NCI-H774 (cell line): ENCODE measurements around the gene HIPK2.

Source experiments
- DNase-seq: peaks from one replicate; lab custom pipeline; 2025; lab: John Stamatoyannopoulos, UW

The HIPK2 gene

DNA sequence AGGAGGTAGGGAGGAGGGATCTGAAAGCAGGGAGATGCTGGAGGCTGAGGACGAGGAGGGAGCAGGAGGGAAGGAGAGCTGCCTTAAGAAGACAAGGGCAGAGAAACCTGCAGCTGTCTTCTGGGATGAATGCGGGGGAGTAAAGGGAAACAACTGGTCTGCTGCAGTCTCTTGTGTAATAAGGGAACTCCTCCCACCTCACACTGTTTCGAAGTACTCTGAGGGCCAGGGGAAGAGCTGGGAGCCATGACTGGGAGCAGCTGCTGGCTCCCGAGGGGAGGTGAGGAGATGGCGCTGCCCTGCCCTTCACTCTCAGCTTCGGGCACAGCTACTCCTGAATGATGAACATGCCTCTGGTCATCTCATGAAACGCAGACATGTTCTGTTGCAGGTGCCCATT, 189.2 kb downstream of the HIPK2 start:
- DNase-seq, result no peak

DNA sequence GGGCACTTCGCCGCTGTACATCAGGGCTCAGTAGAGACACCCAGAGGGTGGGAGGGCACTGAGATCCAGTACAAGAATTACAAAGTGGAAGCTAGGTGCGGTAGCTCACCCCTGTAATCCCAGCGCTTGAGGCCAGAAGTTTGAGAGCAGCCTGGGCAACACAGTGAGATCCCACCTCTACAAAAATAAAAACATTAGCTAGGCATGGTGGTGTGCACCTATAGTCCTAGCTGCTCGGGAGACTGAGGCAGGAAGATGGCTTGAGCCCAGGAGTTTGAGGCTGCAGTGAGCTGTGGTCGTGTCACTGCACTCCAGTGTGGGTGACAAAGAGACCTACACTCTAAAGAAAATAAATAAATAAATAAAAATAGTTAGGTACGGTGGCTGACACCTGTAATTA, 190.3 kb downstream of the HIPK2 start:
- no peak for DNase-seq

DNA sequence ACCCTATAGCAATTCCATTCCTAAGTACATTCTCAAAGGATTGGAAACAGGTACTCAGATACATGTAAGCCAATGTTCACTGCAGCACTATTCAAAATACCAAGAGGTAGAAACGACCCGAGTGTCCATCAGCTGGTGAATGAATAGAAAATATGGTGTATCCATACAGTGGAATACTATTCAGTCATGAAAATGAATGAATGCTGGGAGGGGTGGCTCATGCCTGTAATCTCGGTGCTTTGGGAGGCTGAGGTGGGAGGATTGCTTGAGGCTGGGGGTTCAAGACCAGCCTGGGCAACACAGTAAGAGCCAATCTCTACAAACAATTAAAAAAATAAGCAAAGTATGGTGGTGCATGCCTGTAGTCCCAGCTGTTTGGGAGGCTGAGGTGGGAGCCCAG, 191.5 kb downstream of the HIPK2 start:
- DNase-seq, result no peak

DNA sequence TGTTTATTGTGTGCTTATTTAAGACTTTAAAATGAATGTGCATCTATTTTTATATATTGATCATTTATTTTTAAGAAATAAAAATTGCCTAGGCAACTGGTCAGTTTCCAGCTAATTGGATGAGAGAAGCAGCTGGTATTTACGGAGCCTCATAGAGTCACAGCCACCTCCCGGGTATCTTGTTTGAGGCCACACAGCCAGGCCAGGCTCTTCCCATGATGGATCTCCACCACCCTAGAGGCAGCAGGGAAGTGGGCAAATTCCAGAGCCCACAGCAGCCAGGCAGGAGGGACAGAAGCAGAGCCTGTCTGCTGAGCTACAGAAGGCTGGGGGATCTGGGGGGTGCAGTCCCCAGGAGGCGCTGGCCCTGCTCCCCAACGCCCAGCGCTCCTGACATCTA, 192.8 kb downstream of the HIPK2 start:
- no peak for DNase-seq

DNA sequence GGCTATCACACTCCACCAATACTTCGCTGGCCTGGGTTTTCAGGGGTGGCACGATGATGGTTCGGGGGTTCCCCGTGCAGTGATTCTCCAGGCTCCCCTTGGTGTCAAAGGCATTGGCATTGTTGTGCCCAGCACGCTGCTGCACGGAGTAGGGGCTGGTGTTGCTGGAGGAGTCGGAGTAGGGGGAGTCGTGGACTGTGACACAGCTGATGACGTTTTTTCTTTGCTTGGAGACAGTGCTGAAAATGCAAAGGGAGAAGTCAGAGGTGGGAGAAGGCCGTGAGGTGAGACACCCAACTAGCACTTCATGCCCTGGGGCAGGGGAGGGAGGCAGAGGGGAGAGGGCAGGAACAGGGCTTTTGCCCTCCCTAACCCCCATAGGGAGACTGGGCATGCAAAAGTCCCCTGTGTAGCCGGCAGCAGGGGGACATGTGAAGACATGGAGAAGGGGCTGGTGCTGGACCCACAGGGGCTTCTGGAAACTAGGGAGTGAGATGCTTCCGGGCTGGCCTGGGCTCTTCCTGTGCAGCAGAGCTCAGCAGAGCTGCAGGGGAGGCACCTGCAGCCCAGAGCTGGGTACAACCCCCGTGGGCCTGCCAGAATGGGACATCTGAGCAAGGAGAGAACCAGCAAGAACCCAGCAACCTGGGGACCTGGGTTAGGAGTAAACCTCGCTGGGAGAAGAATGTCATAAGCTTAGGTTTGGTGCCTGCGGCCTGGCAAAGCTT, 193.8 kb downstream of the HIPK2 start:
- DNase-seq, result no peak

DNA sequence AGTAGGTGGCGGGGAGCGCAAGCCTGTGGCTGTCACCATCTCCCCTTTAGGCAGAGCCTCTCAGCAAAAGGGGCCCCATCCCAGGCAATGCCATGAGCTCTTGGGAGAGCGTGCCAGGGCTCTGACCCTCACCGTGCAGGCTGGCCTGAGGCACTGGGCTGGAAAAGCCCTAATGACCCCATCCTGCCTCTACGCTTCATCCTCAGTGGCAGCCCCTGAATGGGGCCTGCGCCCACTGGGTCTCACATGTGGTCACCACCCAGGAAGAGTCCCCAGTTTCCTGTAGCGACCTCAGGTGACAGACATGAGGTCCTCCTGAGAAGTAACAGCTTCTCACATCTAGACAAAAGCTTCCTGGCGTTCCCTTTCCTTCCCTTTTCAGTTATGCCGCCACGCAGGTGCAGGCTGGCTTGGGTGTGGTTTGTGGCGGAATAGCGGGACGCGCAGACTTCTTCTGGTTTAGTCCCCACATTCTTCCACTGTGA, 195.1 kb downstream of the HIPK2 start:
- no peak for DNase-seq

DNA sequence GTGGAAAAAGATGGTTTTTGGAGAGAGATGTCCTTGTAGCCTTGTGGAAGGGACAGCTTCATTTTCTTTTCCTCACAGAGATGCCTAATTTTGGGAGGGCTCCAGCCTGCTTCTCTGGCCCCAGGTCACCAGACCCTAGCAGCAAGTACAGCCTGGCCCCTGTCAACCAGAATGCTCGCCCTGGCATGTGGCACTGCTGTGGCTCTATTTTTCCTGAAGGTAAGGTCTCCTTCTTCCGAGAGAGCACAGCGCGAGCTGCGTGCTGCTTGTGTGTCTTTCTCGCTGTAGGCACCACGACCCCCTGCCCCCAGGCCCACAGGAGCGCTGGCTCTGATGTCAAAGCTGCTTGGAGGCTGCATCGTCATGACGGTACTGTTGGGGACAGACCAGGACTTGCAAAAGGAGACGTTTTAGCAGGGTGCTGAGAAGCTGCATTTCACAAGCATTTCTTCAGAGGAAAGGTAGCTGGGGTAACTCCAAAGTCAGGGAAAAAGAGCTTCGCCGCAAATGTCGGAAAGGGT, 195.6 kb downstream of the HIPK2 start:
- DNase-seq, result no peak

DNA sequence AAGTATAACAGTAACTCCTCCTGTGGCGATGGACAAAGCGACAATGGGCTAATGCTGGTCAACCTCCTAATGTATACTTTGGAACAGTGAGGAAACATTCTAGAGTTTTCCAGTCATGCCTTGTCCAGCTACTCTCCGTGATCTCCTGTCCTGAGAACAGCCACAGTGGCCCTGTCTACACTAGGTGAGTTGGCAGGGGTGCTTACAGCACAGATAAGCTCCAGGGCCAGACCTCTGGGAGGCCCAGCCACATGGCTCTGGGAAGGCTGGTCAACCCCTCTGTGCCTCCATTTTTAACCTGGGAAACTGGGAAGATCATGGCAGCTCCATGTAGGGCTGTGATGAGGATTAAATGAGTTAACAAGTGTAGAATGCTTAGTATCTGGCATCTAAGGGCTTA, 197.4 kb downstream of the HIPK2 start:
- no peak for DNase-seq

DNA sequence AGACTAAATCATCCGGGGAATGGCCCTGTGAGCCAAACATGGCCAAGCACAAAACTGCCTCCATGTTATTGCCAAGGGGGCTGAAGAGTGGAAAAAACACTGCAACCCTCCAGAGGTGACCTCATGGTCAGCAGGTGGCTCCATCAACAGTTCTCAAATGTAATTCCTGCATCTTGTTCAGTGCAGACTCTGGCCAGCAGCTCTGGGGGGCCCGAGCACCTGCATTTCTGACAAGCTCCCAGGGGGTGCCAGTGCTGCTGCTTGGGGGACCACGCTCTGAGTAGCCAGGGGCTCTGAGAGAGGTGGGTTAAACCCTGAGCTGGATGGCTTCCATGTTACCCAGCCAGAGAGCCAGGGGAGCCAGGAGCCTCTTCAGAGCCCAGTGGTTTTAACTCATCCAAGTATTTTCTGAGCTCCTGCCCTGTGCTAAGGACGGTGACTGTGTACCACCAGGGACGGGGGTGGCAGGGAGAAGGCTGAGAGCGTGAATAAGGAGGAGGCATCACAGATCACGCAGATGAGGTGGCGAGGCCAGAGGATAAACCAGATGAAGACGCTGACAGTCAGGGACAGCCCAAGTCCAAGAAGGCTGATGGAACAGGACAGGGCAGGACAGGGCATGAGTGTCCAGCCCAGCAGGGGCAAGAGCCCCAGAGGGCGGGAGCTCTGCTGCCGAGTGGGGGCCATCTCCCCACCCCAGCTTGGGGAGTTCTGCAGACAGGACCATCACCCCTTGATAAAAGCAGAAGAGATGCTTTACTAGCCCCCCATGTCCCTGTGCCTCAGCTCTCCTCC, 201.4 kb downstream of the HIPK2 start:
- no peak for DNase-seq

DNA sequence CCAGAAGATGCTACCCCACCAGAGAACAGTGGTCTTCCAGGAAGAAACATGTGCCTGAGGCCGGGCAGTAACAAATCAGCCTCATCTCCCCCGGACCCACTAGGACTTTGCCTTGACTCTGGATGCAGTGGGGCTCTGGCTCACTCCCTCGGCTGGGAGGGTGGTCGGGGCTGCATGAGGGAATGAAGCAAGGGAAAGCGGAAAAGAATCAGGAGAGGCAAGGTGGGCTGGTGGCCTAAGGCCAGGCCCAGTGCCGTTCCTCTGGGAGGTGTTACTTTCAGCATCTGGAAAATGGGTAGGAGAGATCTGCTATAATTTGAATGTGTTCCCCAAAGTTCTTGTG, 202.5 kb downstream of the HIPK2 start:
- no peak for DNase-seq

DNA sequence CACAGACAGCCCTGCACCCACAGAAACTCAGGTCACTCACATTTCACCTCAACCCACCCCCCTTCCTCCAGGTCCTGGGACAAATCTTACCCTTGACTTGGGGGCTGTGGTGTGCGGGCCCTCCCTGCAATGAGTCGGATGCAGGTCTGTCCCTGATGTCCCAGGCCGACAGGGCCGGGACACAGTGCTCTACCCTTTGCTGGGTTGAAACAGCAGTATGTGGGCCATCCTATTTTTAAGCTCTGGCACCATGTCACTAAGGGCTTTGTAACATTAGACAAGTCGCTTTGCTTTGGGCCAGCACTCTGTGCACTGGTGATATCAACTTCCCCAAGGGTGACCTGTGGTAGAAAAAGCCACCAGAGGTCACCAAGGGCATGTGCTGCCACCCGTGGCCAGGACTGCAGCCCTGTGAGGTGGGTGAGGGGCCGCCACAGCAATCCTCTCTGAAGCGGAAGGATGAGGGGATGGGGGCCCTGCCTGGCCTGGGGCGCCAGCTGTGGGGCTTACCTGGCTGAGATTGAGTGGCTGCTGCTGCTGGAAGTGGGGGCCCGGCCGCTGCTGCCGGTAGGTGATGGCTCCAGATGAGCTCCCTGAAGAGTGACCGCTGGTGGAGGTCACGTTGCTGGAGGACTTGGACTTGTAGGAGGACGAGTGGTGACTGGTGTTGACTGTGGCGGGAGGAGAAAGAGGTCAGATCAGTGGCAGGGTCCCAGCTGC, 203.0 kb downstream of the HIPK2 start:
- DNase-seq, result no peak

DNA sequence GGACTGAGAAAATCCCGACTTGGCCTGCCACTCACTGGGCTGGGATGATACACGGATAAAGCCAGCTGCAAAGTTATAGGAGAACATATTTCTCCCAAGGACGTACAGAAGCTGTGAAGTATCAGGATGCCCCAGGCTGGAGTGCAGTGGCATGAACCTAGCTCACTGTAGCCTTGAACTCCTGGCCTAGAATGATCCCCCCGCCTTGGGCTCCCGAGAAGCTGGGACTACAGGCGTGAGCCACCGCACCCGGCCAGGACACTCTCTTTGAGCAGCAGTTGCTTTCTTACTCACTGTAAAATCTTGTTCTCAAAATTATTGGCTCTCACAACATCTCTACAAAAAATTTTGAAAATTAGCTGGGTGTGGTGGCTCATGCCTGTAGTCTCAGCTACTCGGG, 203.9 kb downstream of the HIPK2 start:
- no peak for DNase-seq

DNA sequence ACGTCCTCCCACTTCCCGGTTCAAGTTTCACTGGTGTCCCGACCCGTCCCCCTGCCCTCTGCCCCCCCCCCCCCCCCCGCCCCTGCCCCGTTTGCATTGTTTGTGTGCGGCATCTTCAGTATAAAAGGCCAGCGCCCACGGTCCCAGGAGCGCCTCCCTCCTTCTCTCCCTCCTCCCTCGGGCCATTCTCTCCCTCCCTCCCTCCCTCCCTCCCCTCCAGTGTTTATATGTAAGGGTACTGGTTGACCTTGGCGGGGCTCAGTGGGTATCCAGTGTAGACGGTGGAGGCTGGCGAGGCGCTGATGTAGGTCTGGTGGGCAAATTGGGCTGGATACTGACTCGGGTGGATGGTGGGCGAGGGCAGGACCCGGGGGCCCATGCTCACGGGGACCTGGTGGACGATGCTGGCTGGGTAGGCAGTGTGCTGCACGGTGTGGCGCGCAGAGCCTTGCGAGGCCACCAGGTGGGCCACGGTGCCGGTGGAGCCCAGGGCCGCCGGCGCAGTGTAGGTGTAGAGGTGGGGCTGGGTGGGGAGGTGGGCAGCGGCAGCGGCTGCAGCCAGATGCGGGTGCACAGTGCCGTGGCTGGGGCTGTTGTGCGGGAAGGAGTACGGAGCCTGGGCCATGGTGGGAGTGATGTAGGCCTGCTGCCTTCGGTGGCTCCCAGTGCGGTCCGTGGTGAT, 205.0 kb downstream of the HIPK2 start:
- DNase-seq, result no peak

DNA sequence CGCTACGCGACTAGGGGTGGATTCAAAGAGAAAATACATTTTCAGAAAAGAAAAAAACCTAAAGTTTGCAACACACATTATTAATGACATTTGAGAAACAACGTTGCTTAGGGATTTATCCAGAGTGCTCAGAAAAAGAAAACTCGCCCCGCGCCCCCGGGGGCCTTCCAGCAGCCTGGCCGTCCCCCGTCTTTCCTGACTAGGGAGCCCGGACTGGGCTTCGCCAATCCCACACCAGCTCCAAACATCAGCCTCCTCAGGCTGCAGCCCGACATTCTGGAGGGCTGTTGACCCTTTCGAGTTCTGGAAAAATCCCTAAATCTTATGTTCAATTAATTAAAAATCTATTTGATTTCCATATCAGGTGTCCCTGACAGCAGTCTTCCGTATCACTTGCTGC, 205.7 kb downstream of the HIPK2 start:
- DNase-seq, result no peak

DNA sequence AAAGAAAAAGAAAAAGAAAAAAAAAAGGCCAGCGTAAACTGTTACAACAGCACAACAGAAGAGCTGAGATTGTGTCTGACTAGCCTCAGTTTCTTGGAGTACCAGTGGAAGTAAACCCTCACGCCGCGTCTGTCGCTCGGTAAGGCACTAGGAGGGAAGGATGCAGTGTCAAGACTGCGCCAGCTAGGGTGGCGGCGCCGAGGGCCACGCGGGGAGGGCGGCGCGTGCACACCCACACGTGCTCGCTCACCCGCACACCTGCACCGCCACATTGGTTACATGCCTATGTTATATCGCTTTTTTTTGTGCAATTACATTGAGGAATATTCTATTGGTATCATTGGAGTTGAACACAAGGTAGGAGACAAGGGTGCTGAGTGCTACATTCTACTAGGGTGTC, 206.1 kb downstream of the HIPK2 start:
- no peak for DNase-seq

DNA sequence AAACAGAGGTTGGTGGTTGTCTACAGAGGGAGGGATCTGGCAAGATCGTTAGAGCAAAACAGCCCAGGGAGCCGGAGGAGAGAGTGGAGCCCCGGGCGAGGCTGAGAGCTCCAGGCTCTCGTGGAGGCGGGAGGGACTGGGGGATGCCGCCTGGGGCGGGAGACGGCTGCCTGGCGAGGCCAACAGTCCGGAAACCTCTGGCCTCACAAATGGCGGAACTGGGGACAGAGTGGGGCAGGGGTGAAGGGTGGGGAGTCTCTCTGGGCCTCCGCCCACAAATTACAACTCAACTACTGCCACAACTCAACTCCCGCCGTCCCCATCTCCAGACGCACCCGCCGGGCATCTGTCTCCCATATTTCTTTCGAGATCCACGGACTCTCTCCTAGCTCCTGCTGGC, 206.6 kb downstream of the HIPK2 start:
- no peak for DNase-seq

DNA sequence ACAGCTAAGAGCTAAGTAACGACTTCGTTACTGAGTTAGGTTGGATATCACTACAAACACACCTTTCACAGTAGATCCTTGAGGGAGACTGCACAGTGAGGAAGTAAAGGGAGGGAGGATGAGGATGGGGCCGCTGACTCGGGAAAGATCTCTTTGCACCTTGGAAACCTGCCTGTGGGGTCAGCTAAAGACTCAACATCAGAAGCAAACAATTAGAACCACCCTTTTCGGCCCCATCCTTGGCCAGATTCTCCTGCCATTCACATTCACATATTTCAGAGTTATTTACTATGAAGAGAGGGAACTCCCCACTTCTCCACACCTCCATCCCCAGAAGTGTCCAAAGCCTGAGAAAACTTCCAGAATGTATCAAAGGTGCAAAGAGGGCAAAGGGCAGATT, 207.2 kb downstream of the HIPK2 start:
- DNase-seq, result no peak

DNA sequence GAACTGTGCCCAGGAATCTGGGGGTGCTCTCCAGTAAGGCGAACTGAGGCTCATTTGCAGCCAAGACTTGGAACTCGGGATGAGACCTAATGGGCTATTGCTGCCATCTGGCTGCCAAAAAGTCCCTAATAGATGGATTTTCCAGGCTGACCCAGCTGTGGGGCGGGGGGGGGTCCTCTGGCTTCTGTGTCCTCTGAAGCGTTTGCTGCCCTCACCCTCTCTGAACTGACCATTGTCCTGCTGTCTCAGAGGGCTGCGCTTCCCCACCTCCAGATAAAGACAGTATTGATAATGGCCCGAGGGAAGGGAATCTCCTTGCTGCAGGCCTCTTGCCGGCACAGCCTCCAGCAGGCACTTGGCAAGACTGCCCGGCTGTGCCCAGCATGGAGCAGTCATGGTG, 207.7 kb downstream of the HIPK2 start:
- no peak for DNase-seq

DNA sequence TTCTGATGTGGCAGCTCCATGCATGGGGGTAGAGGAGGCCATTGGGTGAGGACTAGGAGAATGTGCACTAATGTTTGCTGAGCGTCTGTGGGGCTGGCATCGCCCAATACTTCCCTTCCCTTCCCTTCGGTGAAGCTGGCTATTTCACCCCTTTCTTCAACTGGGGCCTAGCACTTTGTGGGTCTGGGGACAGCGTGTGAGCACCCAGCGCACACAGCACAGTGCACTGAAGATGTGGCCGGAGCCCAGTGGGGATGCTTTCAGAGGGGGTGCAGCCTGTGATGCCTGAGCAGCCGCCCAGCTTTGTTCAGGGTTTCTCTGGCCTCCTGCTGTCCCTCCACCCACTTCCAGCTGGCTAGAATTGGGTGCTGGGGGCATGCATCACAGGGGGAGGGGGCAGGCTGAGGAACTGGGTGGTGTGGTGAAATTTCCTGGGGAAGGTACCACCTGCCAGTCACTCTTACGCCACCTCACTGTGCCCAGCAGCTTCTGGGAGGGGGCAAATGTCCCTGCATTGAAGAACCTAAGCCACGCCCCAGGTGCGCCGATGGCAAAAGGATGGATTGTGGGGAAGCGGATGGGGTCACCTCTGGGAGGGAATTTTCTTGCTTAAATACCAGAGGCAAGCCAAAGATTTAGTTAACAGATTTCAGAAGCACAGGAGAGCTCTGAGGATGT, 208.8 kb downstream of the HIPK2 start:
- DNase-seq, result no peak

DNA sequence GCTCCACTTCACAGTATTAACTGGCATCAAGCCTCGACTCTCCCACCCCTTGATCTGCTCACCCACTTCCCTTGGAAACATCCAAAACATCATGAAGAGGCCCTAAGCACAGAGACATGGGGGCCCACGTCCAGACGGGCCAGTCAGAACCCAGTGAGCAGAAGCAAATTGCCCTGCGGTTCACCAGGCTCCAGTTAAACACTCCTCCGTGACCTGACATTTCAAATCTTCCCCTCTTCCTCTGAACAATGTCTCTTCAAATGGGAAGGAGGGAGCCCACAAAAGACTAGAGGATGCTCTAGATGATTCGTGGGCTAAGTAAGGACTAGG, 209.5 kb downstream of the HIPK2 start:
- DNase-seq, result no peak

DNA sequence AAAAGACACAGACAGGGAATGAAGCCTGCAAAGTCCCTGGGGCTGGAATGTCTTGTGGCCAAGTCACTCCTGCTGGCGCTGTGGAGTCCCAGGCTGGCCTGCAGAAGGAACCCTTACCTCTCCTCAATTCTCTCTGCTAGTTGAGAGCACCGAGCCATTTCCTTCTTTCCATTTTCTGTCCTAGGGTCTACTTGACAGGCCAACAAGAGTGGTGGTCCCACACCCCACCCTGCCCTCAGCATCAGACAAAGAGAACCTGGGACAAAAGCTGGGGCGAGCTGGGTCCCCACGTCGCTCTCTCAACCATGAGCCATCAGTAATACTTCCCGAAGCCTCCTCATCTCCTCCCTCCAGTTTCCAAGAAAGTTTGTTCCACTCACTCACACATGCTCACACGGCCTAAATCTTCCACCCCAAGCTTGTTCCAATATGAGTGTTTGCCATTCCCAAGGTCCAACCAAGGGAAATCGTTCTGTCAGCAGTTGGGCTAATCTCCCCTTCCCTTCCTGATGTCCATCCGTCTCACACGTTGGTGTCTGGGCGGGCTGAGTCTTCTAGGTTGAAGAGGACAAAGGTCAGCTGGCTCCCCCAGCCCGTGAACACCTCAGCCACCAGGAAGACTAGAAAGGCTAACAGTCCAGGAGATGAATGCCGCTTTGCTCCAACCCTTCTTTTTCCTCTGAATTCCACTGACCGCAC, 210.0 kb downstream of the HIPK2 start:
- no peak for DNase-seq
